Astrocyte of the hippocampus (primary cell): ENCODE data around the gene VAPA.
A peak's percentile ranks its signal among the peaks of the same experiment; 100 is the strongest.

Experiments used
- DNase-seq: peaks from one replicate; pipeline ENCODE4 v3.0.0; 2011; ENCODE audit warnings: low read depth, low spot score

The VAPA gene

DNA sequence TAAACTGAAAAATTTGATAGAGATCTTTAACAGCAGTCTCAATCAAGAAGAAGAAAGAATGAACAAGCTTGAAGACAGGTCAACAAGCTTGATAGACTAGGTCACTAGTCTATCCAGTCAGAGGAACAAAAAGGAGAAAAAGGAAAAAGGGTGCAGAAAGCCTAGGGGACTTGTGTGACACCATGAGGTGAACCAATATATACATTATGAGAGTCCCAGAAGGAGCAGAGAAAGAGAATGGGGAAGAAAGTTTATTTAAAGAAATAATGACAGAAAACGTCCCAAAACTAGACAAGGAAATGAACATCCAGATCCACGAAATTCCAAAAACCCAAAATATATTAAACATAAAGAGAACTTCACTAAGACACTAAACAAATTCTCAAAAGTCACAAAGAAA is 84.5 kb downstream of the VAPA start:
- no peak for DNase-seq

DNA sequence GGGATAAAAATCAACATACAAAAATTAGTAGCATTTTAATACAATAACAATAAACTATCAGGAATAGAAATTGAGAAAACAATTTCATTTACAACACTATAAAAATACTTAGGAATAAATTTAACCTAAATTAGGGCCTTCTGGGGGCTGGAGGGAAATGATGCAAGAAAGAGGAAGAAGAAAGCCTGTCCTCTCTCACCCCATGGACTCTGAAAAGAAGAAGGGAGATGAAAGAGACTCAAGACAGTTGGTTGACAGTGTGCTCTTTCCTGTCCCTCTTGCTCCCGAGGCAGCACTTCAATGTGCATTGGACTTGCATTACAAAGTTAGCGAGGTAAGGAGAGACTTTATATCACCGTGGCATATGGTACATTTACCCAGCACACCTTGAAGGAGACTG is 88.5 kb downstream of the VAPA start:
- no peak for DNase-seq

DNA sequence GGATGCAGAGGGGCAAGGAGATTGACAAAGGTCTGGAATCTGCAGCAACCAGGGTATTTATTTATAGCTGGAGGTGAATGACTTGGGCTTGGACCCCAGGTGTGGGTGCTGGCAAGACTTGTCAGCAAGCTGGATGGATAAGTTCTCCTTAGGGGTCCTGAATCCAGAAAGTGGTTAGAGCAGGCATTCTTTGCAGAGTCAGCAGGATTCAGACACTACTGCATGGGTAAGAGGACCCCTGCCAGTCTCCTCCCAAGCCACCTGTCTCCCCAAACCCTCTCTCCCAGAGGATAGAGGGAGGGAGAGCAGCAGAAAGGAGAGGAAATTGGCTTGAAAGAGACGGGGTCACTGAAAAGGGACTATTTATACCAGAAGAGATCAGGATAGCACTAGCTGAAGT is 89.5 kb downstream of the VAPA start:
- no peak for DNase-seq

DNA sequence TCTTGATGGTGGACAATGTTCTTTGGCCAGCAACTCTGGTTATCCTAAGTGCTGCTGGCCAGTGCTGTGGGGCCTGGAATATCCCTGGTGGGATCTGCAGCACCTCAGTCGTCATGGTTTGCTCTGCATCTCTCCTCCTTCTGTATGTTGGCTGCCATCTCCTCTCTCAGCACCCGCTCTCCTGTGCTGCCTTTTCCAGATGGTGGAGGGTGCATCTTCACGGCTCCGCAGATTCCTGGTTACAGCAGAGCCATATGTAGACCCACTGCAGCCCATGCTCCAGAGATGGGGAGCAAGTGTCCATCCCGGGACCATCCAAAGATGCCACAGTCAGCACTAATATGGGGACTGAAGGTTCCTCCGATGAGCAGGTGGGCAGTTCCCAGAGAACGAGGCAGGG is 90.0 kb downstream of the VAPA start:
- DNase-seq: no peak

DNA sequence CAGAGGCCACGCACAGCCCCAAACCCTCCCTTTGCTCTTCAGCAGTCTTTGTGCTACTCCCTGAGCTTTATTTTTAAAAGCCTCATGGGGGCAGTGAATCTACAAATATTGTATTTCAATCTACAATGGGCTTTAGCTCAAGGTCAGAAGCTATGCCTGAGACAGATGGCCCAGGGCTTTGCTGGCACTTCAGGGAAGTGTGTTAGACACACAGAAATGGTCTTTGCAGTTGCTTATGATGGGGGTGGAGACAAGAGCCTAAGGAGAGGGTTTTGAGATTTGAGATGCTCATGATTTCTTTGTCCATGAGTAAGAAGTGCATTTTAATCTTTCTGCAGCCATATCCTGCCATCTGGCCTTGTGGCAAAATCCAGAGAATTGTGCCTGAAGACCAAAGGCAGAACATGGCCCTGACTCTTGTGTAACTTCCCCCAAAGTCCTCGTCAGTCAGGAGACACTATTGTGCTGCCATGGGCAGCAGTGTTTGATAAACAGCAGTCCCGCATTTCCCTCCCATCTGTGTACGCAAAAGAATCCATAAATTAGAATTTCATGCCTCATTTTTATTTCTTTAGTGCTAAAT is 92.6 kb downstream of the VAPA start:
- peak; percentile 31 for DNase-seq

DNA sequence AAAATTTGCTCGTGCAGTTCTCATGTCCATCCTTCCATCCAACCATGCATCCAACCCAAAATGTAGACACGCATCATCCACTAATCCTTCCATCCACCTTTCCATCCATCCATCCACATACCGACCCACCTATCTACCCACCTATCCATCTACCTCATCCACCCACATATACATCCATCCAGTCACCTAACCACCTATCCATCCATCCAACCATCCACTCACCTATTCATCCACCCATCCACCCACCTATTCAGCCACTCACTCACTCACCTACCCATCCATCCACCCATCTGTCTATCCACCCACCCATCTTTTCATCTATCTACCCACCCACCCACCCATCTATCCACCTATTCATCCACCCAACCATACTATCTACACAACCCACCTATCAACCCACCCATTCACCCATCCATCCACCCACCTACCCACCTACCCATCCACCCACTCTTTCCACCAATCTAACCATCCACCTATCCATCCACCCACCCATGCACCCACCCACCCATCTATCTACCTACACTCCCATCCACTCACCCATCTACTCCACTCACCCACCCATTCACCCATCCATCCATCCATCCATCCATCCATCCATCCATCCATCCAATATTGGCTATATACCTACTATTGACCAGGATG is 94.3 kb downstream of the VAPA start:
- no peak for DNase-seq
